Measurements from ENCODE around the gene VPS8. TPM values are rescaled to one million over a fixed set of nuclear protein-coding genes. Genes with fewer than 3 reads are reported as not detected.
"Not testable (repeated sequence)": the region's sequence is repeated elsewhere in the genome, so short reads cannot be mapped to it uniquely, and the experiment has no call there.

VPS8 gene
- total RNA-seq, 1 donor from 2014 or later = 30.4 TPM

GRCh38 chr3:185003876-185004275, 191.9 kb downstream of the VPS8 start:
- not testable (repeated sequence) for ATAC-seq

DNA sequence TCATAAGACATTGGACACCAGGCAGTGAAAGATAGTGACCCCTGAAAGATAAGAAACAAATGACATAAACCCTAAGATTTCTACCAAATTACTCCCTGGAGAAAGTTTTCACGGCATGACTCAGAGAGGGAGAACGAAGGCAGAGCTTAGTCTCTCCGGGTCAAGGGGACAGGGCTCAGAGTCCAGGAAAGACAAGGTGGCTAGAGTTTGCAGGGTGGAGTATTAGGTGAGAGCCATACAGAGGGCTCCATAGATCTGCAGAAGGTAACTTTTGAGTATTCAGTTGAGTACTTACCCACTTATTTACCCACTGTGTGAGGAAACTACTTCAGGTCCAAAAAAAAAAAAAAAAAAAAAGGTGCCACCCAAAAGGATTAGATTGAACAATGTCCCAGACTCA, 197.7 kb downstream of the VPS8 start:
- no peak for ATAC-seq

- not testable (repeated sequence) for ATAC-seq
These were observed 205.6 kb downstream of the VPS8 start for GRCh38 chr3:185017584-185017983.

DNA sequence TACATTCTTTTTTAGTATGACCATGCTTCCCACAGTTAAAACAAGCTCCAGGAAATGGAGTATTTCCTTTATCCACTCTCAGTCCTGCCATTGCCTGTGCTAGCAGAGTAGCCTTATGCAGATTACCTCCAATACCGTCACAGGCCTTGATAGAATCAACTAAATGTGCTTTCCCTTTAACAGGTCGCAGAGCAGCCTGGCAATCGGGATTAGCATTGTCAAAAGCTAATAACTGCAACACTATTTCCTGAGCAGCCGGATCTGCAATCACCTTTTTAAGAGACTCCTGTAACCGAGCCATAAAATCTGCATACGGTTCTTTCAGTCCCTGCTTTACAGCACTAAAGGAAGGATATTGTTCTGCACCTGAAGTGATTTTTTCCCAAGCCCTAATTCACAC, 206.0 kb downstream of the VPS8 start:
- ATAC-seq = not testable (repeated sequence)

- no peak for ATAC-seq
These were observed 209.3 kb downstream of the VPS8 start for GRCh38 chr3:185021256-185021655.

GRCh38 chr3:185024406-185024805, 212.4 kb downstream of the VPS8 start:
- ATAC-seq = no peak

DNA sequence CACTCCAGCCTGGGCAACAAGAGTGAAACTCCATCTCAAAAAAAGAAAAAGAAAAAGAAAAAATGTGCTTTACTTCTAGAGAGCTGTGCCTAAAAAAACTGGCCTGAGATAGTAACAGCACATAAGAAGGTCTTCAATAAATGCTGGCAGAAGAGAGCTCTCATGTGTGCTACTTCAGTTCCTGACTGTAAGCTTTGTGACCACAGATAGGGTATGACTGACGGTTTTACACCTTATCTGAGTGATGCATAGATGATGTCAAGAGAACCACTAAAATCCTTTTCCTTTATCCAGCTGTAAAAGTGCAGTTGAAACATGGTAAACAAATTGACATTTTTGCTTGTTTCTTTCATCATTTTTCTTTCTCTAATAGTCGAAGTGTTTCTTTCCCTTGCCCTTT, 213.0 kb downstream of the VPS8 start:
- no peak for ATAC-seq

GRCh38 chr3:185028121-185028520, 216.2 kb downstream of the VPS8 start:
- ATAC-seq = no peak

GRCh38 chr3:185029086-185029485, 217.1 kb downstream of the VPS8 start:
- ATAC-seq = no peak

- ATAC-seq = no peak
These were observed 218.4 kb downstream of the VPS8 start for GRCh38 chr3:185030399-185030798.

DNA sequence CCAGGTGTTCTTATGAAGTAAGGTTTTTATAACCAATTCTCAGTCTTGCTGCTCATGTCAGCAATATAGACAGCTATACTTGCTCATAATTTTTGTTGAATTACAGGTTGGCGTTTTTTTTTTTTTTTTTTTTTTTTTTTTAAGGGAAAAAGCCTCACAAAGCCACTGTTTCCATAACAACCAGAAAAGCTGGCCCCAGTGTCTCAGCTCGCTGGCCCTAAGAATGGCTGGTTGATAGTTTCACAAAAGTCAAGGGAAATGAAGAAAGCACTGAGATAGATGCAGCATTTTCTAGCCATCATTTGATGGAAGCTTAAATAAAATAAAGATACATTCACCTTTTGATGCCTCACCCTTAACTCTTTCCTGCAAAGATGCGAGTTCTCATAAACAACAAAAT, 219.0 kb downstream of the VPS8 start:
- ATAC-seq = no peak

DNA sequence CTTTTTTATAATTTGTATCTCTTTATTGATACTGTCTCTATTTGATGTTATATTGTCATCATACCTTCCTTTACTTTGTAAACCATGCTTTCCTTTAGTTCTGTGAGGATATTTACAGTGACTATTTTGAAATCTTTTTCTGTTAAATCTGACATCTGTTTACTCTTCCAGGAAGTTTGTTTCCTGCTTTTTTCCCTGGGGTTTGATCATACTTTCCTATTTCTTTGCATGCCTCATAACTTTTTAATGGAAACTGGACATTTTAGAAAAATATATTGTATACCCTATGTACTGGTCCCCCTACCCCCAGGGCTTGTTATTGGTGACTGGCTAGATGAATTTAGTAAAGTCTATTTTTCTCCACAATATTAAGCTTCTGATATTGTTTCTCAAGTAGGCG, 225.8 kb downstream of the VPS8 start:
- no peak for ATAC-seq

DNA sequence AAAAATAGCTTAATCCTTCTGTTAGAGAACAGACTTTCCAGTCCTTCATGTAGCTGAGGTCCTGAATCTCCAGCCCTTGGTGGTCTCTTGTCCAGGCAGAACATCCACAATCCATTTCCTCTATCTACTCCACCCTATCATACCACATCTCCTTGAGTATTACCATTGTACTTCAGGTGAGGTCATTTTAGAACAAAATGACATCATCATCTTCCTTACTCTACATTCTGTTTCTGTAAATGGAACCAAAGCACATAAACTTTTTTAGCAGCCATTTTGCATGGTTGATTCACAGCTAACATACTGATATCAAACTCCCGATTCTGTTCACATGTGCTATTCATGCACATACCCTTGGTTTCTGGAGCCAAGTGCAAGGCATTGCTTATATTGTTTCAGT, 228.5 kb downstream of the VPS8 start:
- no peak for ATAC-seq

- no peak for ATAC-seq
These were observed 229.6 kb downstream of the VPS8 start for GRCh38 chr3:185041540-185041939.

DNA sequence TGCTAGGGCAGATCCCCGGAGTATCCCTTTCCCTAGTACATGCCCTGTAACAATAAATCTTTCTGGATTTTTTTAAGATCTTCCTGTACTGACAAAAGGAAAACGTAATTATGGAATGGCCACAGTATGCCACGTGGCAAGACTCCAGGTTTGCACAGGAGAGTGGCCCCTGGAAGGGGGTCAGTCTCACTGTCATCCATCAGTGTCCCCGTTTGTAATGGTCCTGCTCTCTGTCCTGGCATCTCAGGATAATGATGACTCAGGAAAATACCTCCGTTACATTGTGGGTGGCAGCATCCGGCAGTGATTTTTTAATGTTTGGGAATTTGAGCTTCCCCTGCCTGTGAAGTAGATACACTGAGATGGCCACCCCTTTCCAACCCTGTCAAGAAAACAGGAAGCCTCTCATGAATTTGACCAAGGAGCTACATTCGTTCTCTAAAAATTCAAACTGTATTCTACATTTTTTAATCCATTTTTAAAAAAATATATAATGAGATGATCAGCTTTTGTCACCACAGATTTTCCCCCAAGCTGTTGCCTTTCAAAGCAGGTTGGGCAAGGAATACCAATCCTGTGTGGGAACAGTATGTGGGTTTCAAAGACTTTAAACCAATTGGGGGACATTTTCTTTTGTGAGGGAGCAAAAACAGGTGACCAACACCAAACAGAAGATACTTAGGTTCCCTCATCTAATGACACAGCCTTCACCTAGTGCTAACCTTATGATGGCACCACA, 230.5 kb downstream of the VPS8 start:
- no peak for ATAC-seq

GRCh38 chr3:185046164-185046515, 234.2 kb downstream of the VPS8 start:
- ATAC-seq = no peak

GRCh38 chr3:185046603-185047002, 234.6 kb downstream of the VPS8 start:
- ATAC-seq = no peak

DNA sequence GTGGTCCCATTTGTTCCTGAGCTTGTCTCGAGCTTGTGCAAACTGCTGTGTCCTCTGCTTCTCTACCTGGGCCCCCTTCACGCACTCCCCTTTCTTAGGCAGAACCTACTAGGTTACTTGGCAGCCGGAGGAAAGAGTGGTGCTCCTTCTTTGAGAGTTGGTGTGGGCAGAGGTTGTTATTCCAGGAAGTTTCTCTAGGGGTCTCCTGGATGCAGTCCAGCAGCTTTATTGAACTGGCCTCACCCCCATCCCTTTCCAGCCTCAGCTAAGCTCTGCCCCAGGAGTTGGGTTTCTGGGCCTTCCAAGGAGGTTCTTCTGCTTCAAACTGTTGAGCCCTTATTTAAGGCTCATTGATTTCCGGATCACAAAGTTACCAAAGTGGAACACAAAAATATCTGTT, 237.7 kb downstream of the VPS8 start:
- ATAC-seq = no peak

GRCh38 chr3:185051801-185052200, 239.8 kb downstream of the VPS8 start:
- ATAC-seq = no peak

DNA sequence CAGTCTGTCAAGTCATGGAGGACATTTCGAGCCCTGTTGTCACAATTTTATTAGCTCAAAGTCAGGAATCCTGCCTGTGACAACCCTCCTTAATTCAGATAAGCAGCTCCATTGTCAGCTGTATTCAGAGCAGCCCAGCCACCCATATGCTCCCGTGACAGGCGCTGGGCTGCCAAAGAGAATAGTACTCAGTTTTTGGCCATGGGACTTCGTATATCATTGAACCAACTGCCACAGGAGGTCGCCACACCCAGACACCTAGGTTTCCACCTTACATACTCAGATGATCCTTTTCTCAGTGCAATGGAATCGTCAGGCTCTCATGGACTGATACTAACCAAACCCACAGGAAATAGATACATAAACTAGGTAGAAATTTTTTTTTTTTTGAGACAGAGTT, 240.7 kb downstream of the VPS8 start:
- no peak for ATAC-seq

- ATAC-seq = no peak
These were observed 244.9 kb downstream of the VPS8 start for GRCh38 chr3:185056908-185057307.

DNA sequence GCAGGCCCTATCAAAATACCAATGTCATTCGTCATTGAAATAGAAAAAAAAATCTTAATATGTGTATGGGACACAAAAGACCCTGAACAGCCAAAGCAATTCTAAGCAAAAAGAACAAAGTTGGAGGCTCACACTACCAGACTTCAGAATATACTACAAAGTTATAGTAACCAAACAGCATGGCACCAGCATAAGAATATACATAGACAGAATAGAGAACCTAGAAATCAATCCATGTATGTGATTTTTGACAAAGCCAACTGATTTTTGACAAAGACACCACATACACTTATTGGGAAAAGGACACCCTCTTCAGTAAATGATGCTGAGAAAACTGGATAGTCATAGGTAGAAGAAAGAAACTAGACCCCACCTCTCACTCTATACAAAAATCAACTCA, 245.9 kb downstream of the VPS8 start:
- no peak for ATAC-seq

GRCh38 chr3:185058796-185059195, 246.8 kb downstream of the VPS8 start:
- ATAC-seq = no peak

- ATAC-seq = no peak
These were observed 247.8 kb downstream of the VPS8 start for GRCh38 chr3:185059766-185060165.

GRCh38 chr3:185060655-185061054, 248.7 kb downstream of the VPS8 start:
- no peak for ATAC-seq
